GM10248 (cell line): ENCODE measurements around the gene MAD1L1.

Experiments used
- CTCF ChIA-PET: fragments of 300-600 bp; sonication (Branson Sonifier 250); formaldehyde crosslinking; extraction: SDS; loops from one replicate; lab custom pipeline; 2021; ENCODE audit warnings: antibody characterized with exemption; lab: Yijun Ruan, JAX
- POLR2A ChIA-PET: fragments of 350-650 bp; sonication (Branson Sonifier 250); formaldehyde crosslinking; extraction: SDS; loops from one replicate; lab custom pipeline; 2020; ENCODE audit warnings: antibody characterized with exemption; lab: Yijun Ruan, JAX
- DNase-seq: peaks from one replicate; pipeline ENCODE4 v3.0.0; 2012; ENCODE audit errors: extremely low spot score
- TF ChIP-seq, protein P1 (sequence below): IDR thresholded peaks from 2 replicates; pipeline ENCODE4 v1.5.1; 2012; ENCODE audit warnings: mild to moderate bottlenecking, low read depth; ENCODE audit errors: extremely low read depth, missing control alignments, control extremely low read depth

Gene MAD1L1

DNA sequence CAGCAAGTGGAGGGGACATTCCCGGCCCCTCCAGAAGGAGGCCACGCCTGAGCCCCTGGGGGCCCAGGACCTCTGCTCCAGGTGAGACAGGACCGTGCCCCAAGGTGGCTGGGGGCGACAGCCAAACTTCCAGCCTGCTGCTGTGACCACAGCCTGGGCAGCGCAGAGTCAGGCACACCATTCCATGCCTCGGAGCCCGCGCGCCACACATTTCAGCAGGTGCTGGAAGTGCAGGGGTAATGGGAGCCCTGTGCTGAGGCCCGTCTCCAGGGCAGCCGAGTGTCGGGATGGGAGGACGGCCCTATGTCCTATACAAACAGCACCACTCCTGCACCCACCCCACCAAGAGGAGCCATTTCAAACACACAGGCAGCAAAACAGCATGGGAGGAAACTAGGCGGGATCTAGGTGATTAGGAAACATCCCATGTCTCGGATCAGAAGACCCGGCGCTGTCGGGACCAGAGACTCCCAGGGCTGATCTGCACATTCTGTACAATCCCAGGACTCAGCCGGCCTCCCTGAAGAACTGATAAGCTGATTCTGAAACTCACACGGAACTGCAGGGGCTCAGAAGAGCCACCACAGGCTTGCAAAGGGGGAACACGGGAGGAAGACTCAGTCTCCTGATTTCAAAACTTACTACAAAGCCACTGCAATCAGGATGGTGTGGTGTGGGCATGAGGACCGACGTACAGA is 290.4 kb downstream of the MAD1L1 start:
- CTCF ChIA-PET: interaction anchor here (1.9 kb wide), 1 partner anchor 13 kb away, joined by 4 read pairs; no protein-coding TSS in a partner anchor
- no peak for DNase-seq
- POLR2A ChIA-PET: no interaction called here
- TF ChIP-seq, protein P1, sequence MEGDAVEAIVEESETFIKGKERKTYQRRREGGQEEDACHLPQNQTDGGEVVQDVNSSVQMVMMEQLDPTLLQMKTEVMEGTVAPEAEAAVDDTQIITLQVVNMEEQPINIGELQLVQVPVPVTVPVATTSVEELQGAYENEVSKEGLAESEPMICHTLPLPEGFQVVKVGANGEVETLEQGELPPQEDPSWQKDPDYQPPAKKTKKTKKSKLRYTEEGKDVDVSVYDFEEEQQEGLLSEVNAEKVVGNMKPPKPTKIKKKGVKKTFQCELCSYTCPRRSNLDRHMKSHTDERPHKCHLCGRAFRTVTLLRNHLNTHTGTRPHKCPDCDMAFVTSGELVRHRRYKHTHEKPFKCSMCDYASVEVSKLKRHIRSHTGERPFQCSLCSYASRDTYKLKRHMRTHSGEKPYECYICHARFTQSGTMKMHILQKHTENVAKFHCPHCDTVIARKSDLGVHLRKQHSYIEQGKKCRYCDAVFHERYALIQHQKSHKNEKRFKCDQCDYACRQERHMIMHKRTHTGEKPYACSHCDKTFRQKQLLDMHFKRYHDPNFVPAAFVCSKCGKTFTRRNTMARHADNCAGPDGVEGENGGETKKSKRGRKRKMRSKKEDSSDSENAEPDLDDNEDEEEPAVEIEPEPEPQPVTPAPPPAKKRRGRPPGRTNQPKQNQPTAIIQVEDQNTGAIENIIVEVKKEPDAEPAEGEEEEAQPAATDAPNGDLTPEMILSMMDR: no peak

DNA sequence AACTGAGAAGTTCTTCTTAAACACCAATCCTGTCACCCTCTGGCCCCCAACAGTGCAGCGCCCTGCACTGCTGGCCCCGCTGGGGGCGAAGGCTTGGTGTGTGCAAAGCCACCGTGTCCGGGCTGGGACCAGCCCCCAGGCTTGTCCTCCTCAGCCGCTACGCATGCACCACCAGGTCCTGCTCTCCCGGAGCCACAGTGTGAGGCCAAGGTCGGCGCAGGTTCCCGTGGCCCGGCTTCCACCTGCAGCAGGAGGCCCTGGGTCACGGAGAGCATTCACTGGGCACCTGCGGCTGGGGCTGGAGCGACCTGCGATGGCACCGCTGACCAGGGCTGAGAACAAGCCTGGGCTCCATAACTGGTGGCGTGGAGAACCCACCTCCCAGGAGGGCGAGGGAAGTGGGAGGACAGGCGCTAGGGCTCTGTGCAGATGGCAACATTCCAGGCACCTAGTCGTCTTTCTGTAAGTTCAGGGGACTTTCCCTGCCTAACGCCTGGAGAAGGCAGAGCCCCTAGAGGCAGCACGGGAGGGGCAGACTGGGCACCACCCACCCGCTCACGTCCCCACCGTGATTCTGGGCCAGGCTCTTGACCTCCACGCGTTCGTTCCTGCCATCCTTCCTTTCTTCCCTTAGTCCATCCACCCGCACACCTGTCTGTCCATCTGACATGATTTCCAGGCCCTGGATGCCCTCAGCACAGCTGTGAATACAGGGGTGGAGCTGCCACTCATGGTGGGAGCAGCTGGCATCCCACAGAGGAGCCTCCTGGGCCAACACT is 291.1 kb downstream of the MAD1L1 start:
- CTCF ChIA-PET: interaction anchor here (1.9 kb wide), 1 partner anchor 13 kb away, joined by 4 read pairs; no protein-coding TSS in a partner anchor
- DNase-seq: no peak
- TF ChIP-seq, protein P1: no peak
- POLR2A ChIA-PET: no interaction called here

DNA sequence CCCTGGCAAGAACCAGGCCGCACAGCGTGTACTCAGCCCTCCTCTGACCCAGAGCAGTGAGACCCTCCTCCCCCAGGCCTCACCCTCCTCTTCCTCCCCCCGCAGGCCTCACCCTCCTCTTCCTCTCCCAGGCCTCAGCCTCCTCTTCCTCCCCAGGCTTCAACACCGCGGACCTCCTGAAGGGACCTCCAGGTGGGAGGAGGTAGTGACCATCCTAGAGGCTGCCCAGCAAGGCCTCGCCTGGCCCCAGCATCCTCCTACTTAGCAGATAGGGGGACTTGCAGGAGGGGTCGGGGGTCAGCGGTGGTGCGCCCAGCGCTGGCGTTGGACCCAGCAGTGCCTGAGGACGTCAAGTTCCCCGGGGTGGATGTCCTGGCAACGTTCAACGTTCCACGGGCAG is 291.9 kb downstream of the MAD1L1 start:
- DNase-seq: no peak
- ChIA-PET CTCF (no interaction called here), POLR2A (no interaction called here)
- TF ChIP-seq, protein P1: no peak

DNA sequence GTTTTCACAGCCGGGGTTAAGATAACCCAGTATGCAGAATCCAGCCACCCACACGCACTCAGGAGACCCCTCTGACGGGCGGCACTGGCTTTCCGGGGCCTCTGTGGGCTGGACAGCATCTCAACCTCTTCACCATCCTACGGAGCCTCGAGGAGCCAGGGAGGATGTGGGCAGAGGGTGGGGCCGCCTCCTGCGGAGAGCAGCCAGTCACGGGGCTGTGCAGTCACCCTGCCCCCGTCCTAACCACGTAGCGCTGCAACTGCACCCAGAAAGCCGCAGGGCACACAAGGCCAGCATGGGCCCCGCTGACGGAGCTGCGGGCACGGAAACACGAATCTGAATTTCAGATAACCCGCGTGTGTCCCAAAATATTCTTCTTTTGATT is 292.4 kb downstream of the MAD1L1 start:
- ChIA-PET CTCF (interaction anchor here (0.7 kb wide), 1 partner anchor 10 kb away, joined by 3 read pairs; no protein-coding TSS in a partner anchor), POLR2A (no interaction called here)
- TF ChIP-seq, protein P1: no peak
- peak; percentile 90 for DNase-seq

DNA sequence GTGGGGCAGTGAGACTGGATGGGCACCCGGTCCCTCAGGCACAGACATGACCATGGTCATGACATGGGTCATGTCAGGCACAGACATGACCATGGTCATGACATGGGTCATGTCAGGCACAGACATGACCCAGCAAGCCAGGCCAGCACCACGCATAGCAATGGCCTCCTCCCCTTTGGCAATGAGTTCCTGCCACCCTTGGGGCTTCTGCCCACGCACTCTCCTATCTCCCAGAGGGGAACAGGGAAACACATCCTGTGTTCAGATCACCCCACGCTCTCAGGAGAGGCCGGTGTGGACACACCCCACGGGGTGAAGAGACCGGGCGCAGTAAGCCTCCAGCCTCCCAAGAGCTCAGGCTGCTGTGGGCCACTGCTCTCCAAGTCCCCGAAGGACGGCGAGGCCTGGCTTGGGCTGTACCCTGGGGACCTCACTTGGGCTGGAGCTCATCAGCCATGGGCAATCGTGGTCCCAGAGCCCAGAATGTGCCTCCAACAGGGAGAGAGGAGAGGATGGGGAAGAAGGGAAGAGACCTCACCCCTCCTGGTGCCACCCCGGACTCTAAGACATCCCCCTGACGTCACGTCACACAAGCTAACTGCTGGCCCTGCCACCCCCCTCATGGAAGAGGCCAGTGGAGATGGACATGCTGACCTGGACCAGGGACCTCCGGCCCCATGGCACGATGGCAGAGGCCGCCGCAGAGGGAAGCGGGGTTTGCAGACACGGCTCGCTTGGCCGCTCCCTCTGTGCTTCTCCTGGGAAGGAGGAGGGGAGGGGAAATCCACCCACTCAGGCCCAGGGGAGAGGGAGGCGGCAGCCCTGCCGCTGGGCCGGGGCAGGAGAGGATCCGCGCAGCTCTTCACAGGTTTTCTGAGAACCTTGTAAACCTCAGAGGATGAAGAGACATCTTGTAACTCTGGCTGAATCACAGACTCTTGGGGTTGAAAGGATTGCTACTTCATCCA is 293.0 kb downstream of the MAD1L1 start:
- ChIA-PET POLR2A (no interaction called here), CTCF (interaction anchor here (0.7 kb wide), 1 partner anchor 10 kb away, joined by 3 read pairs; no protein-coding TSS in a partner anchor)
- peak; percentile 59 for DNase-seq
- TF ChIP-seq, protein P1: no peak
